Middle frontal gyrus (tissue), 1 donor: ENCODE measurements around the gene CEP44.
"Not testable (repeated sequence)": the region's sequence is repeated elsewhere in the genome, so short reads cannot be mapped to it uniquely, and the experiment has no call there.

Experiments used
- DNase-seq: peaks from one replicate; pipeline ENCODE4 v3.0.0-alpha.2; 2015; ENCODE audit warnings: low spot score; ENCODE audit errors: extremely low spot score

CEP44 gene

DNA sequence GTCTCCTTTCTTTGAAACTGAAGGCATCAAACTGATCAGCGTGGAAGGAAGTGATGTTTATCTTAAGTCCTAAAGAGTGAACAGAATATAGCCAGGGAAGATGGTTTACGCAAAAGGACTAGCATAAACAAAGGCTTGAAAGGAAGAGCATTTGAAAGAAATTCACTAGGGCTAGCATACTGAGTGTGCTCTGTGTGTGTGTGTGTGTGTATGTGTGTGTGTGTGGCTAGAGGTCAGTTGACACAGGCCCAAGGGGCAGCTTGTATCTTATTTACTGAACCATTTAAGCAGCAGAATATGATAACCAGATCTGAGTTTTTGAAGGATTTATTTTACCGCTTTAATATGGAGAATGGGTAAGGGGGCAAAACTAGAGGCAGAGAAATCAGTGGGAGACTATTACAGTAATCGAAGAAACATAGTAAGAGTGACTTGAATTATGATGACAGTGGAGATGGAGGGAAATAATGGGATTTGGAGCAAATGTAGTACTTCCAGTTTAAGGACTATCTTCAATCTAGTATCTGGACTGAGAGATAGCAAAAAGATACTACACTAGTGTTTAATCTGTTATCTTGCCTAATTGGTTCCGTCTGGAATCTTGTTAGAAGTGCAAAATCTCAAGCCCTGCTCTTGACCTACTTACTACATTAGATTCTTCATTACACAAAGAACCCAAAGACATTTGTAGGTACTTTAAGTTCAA, 36.9 kb downstream of the CEP44 start:
- no peak for DNase-seq

DNA sequence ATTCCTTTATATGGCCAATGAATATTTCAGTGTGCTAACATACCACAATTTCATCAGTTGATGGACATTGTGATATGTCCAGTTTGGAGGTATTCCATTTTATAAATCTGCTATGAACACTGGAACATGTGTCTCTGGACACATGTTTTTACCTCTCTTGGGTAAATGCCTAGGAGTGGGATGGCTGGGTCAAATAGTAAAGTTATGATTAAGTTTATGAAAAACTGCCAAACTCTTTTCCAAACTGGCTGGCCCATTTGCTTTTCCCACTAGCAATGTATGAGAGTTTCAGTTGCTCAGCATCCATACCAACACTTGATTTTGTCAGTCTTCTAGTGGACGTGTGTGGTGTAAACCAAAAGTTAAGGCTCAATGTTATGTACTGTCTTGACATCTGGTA, 40.5 kb downstream of the CEP44 start:
- DNase-seq, result no peak

DNA sequence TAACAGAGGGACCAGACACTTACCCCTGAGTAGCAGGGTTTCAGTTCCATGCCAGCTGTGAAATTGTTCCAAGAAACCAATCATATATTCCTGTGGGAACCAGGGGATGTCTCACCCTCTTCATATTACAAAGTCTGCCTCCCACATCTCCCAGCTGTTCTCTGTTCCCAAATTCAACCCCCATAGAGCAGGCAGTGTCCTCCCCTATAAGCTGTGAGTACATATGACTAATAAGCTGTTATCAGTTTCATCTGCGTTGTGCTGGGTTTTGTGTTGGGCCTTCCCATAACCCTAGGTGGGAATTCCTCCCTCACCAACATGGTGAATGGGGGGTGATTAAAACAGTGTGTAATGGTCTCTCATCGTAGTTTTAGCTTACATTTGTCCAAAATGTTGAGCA, 41.0 kb downstream of the CEP44 start:
- DNase-seq, result no peak

DNA sequence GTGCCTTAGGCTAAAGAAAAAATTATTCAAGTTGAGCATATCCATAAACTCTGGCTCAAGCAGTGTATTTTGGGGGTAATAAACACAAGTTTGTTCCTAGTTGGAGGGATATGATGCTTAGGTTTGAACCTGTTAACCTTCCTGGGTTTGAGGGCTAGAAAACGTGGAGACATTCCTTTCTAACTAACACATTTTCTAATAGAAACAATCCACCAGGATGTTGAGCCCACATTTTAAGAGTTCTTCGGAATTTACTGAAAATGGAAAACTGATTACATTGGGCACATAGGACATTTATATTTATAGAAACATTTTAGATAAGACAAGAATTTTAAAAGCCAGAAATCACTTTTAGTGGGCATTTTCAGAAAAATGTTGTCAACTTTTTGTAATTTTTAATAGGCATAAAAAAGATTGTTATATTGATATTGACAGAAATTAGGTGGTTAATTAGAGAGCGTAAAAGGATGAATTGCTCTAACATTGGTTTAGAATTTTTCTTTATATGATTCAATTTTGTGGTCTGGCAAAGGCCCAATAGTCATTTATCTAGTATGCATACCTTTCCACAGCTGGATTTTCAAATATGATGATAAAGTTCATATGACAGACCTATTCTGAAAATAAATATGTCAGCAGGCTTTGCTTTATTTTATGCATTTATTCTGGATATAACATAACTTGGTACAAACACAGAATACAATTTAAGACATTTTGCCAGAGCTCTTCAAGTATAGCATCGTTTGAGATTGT, 49.2 kb downstream of the CEP44 start:
- DNase-seq, result no peak

DNA sequence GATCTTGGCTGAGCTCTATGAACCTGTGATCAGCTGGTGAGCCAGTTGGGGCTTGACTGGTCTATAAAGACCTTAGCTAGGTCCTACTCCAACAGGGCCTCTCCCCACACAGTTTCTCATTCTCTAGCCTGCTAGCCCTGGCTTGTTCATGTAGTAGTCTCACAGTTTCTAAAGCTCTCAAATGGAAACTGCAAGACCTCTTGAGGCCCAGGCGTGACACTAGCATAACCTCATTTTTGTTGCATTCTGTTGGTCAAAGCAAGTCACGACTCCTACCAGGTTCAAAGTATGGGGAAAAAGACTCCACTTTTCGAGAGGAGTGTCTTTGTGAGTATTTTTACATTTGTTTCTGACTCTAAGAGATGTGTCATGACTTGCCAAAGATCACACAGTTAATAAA, 50.9 kb downstream of the CEP44 start:
- no peak for DNase-seq

DNA sequence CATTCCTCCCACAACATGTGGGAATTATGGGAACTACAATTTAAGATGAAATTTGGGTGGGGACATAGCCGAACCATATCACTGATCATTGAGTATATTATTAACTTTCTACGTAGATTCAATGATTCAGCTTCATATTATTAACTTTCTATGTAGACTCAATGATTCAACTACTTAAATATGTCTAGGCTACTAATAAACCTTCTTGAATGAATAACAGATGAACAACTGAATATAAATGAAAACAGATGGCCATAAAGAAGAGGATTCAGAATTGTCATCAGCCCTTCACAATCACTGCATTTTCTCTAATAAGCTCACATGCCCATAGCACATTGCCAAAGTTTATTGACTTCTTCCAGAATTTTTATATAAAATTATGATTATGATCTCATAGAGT, 57.0 kb downstream of the CEP44 start:
- DNase-seq, result no peak

DNA sequence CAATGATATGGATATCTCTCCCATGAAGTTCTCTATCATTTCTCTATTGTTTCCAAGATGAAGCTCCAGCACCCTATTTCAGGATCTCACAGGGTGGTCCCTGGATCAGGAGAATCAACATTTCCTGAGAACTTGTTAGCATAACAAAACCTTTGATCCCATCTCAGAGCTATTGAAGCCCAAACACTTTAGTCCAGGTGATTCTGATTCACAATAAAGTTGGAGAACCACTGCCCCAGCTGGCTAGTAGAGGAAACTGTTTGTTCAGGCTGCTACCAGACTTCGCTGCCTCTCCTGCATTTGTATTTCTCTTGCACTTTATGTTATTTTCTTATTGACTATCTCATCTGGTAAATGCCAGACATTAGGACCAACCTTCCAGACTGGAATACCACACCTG, 65.4 kb downstream of the CEP44 start:
- DNase-seq, result no peak

DNA sequence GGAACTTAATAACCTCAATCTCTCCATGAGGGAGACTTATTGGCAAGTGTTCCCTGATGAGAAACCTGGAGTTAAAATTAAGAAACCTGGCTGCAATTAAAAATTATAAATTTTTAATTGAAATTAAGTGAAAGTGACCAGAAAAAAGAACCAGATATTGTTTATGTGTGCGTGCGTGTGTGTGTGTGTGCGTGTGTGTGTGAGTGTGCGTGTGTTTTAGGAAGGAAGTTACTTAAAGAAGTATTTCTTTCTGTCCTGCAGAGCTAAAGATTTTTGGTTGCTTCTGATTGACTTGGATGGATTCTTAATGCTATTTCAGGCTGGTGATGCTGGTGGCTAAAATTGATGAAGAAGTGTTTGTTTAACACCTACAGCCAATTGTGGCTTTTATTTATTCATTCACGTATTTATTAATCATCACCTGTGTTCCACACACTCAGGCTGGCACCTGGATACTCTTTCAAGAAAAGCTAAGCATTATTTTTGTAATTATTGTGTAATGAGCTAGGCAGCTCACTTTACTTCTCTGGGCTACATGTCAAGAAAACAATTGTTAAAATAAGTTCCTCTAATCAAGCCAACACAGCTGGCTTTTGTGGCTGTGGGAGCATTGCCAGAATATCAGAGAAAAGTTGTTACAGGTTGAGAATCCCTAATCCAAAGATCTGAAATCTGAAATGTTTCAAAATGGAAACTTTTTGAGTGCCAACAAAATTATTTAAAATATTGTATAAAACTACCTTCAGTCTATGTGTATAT, 68.5 kb downstream of the CEP44 start:
- no peak for DNase-seq

DNA sequence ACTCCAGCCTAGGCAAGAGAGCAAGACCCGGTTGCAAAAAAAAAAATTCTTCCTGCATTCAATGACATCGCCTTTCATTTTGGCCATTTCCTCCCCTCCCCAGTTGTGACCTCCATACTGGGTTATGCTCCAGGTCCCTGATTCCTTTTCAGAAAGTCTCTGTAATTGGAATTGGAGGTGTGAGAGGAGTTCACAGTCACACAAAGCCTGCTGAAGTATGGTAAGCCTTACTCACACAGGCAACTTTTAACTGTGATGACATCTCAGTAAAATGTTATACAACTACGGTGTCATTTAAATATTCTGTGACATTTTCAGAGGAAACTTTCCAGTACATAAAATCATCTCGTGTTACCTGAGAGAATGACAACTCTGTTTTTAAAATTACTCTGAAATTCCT, 73.6 kb downstream of the CEP44 start:
- DNase-seq, result no peak

DNA sequence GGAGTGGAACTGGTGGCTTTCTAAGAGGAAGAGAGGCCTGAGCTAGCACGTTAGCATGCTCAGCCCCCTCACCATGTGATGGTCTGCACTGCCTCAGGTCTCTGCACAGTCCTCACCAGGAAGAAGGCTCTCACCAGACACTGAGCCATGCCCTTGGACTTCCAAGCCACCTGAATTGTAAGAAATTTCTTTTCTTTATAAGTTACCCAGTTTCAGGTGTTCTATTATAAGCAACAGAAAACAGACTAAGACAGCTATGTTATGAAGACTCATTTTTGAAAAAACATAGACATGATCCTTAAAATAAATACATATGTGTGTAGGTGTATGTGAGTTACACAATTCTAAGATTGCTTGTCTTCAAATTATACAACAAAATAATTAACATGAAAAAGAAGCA, 74.7 kb downstream of the CEP44 start:
- no peak for DNase-seq

DNA sequence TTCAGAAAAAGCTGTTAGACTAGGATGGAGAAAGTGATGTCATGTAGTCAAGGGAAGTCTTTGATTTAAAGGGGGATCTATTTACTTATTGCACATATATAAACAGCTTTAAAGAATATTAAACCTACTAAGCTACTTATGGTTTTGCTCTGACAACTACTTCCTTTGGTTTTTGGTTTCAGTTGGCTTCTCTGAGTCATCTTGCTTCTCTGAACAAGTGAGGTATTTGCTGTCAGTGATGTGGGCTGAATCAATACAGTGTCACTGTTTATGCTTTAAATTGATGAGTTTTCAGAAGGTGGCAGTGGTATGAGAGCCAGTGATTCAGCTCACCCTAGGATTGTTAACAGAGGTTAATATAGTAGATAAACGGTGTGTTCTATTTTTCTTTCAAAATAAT, 75.1 kb downstream of the CEP44 start:
- no peak for DNase-seq

DNA sequence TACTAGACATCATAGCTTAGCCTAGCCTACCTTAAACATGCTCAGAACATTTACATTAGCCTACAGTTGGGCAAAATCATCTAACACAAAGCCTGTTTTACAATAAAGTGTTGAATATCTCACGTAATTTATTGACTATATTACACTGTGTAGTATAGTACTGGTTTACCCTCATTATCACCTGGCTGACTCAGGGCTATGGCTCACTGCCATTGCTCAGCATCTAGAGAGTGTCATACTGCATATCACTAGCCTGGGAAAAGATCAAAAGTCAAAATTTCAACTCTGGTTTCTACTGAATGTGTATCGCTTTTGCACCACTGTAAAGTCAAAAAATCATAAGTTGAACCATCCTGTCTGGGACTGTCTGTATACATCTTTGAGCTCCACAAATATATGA, 78.6 kb downstream of the CEP44 start:
- DNase-seq, result no peak

DNA sequence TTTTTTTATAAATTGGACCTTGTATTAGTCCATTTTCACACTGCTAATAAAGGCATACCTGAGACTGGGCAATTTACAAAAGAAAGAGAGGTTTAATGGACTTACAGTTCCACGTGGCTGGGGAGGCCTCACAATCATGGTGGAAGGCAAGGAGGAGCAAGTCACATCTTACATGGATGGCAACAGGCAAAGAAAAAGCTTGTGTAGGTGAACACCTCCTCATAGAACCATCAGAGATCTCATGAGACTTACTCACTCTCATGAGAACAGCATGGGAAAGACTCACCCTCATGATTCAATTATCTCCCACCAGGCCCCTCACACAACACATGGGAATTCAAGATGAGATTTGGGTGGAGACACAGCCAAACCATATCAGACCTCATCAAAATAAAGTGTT, 80.1 kb downstream of the CEP44 start:
- not testable (repeated sequence) for DNase-seq

DNA sequence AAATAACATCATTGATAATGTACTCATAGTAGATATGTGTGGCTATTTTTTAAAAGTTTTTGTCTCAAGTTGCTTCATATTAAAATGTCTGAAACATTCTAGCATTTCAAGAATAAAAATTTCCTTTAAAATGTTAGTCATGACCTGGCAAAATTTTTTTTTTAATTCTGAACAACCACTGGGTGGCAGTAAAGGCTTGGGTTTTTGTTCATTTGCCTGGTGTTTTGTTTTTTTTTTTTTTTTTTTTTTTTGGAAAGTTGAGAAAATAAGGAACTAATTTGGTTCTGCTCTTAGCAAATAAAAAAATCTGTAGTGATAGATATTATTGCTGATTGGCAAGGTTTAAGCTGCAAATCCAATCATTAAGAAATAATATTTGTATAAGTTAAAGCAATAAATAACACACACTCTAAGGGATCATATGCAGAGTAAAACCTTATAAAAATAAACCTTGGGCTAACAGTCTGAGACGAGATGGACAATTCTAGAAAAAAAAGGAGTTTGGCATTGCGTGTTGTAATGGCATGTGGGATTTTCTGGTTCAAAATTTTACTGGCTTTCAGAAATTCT, 81.4 kb downstream of the CEP44 start:
- DNase-seq, result peak; percentile 36

DNA sequence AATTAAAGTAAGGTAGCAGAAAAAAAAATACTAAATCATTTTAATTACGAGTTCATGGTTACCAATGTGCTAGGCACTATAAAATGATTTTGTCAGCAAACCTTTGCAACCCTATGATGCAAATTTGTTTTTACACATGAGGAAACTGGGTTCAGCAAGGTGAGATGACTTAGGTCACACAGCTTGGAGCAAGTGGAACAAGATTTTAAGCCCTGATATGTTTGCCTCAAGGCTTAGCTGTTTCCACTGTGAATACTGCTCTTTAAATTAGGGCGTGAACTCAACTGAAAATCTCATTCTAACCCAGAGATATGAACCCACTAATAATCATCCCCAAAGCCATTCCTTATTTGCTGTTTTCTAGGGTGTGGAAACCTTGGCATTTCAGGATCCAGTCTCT, 86.3 kb downstream of the CEP44 start:
- no peak for DNase-seq

DNA sequence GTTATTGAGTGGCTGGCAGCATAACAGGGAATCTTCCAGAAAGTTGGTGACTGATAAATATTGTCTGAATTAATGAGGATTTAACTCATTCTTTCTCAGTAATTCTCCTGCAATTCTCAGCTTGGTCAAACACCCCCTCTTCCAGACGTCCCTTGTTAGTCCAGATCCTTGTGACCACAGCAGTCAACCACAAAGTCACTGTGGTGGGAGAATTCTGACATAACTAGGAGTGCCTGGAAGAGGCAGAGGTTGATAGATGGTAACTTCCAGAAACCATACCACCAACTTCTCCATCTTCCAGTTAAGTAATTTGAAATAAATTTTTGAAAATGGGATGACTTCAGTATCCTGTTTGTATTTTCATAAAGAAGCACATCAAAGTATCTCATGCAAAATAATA, 90.1 kb downstream of the CEP44 start:
- DNase-seq, result no peak

DNA sequence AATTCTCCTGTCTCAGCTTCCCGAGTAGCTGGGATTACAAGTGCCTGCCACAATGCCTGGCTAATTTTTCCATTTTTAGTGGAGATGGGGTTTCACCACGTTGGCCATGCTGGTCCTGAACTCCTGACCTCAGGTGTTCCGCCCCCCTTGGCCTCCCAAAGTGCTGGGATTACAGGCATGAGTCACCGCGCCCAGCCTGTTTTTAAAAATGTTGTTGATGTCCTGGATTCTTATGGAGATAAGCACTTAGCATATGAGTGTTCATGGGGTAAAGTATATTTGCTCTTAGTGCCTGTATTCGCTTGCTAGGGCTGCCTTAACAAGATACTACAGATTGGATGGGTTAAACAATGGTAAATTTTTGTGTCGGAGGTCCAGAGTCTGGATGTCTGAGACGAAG, 91.7 kb downstream of the CEP44 start:
- no peak for DNase-seq

DNA sequence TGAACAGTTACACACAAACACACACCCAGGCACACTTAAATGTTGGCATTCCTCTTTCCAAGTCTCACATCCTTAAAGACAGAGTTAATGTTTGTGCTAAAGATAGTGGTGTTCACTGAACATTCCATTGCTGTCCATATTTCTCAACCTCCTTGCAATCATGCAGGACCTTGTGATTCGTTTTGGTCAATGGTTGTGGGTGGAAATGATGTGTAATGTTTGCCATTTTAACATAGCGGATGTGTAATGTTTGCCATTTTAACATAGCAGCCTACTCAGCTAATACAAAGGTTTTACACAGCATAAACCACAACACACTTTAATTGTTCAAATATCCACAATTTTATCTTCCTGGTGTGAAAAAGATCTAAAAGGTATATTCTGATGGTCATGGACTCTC, 93.9 kb downstream of the CEP44 start:
- no peak for DNase-seq

DNA sequence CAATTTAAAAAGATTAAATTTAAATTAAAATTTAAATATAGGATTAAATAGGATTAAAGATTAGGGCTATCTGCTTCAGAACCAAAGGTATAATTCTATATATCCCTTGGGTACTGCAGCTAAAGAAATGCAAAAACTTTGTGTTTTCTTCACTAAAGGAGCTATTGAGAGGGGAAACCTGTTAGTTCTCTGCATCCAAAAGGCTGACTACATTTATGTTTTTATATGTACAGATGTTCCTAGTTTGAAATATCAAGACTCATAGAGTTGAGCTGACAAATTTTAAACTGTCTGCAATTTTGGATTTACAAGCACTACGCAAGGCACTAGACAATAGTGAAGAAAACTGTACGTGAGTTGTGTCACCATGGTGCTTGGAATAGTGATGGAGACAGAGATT, 95.2 kb downstream of the CEP44 start:
- DNase-seq, result no peak

DNA sequence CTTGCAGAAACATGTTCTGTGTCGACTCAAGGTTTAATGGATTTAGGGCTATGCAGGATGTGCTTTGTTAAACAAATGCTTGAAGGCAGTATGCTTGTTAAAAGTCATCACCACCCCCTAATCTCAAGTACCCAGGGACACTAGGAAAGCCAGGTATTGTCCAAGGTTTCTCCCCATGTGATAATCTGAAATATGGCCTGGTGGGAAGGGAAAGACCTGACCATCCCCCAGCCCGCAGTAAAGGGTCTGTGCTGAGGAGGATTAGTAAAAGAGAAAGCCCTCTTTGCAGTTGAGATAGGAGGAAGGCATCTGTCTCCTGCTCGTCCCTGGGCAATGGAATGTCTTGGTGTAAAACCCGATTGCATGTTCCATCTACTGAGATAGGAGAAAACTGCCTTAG, 96.5 kb downstream of the CEP44 start:
- DNase-seq, result not testable (repeated sequence)

DNA sequence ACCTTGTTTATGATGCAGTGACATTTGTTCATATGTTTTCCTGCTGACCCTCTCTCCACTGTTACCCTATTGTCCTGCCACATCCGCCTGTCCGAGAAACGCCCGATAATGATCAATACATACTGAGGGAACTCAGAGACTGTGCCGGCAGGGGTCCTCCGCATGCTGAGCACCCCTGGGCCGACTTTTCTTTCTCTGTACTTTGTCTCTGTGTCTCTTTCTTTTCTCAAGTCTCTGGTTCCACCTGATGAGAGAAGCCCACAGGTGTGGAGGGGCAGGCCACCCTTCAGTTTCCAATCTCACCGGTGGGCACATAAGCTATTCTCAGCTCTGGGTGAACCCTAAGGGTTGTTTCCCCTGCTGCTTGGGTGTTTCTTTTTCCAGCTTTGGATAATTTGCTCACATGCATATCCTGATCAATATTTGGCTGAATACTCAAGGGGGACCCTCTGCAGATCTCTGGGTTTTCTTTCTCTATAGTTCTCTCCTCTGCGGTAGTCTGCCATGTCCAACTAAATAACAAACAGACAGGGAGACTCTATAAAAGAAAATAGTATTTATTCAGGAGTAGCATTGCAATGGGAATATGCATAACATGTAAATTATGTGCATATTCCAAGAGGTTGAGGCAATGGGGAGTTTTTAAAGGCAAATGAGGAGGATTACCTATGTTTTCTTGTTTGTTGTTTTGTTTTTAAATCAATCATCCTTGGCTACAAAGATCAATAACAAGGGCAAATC, 97.2 kb downstream of the CEP44 start:
- no peak for DNase-seq

DNA sequence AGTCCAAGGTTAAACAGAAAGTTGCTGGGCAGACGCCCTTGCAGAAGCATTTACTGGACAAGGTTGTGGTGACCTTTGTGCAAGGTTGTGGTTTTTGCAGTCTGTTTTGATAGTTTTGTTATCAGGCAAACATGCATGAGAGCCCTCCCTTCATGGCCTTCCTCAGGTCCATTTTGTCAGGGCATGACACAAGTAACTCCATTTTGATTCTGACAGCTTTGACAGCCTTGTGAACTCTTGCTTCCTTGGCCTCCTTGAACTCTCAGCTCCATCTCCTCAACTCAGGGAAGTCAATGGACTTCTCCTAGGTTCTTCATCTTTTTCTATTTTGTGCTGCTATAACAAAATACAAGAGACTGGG, 97.7 kb downstream of the CEP44 start:
- no peak for DNase-seq
